NCI-H1694 (cell line): ENCODE data around the gene TANGO2.

Experiments
- DNase-seq: peaks from one replicate; lab custom pipeline; 2025; lab: John Stamatoyannopoulos, UW

TANGO2 gene

DNA sequence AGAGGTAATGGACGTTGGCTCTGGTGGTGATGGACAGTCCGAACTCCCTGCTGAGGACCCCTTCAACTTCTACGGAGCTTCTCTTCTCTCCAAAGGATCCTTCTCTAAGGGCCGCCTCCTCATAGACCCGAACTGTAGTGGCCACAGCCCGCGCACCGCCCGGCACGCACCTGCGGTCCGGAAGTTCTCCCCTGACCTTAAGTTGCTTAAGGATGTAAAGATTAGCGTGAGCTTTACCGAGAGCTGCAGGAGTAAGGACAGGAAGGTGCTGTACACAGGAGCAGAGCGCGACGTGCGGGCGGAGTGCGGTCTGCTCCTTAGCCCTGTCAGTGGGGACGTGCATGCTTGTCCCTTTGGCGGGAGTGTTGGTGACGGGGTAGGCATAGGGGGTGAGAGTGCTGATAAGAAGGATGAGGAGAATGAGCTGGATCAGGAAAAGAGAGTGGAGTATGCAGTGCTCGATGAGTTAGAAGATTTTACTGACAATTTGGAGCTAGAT lies 65.2 kb downstream of the TANGO2 start:
- DNase-seq: no peak

- no peak for DNase-seq
Observed at GRCh38 chr22:20086763-20087162, 65.9 kb downstream of the TANGO2 start.

- DNase-seq: no peak
Observed at GRCh38 chr22:20087319-20088262, 66.7 kb downstream of the TANGO2 start.

GRCh38 chr22:20088263-20088648 lies 67.3 kb downstream of the TANGO2 start:
- DNase-seq: no peak

DNA sequence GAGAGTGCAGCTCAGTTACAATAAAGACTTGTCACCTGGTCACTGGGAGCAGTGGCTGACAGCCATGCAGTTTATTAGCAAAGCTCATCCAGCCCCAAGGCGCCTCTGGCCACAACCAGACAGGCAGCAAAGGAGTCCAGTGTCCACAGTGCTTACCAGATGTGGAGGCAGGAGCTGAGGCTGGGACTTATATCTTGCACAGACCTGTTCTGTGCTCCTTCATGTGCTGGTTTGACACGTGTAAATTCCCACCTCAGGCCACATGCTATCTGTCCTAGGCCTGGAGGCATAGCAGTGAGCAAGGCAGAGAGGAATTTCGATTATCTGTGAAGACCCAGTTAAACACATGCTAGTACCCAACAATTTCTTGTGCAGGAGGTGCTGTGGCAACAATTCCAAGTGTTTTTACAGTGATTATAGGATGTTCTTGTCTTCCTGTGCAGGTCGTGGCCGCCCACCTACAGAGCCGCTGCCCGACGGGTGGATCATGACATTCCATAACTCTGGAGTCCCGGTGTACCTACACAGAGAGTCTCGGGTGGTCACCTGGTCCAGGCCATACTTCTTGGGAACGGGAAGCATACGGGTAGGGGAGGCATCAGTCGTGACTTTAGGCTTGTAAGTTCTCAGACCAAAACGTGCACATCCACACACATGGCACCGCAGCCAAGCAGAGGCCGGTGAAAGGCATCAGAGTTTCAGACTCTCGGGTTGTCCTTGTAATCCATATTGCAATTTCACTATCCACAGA lies 68.5 kb downstream of the TANGO2 start:
- DNase-seq: no peak

- DNase-seq: no peak
Observed at GRCh38 chr22:20089977-20090729, 69.2 kb downstream of the TANGO2 start.

DNA sequence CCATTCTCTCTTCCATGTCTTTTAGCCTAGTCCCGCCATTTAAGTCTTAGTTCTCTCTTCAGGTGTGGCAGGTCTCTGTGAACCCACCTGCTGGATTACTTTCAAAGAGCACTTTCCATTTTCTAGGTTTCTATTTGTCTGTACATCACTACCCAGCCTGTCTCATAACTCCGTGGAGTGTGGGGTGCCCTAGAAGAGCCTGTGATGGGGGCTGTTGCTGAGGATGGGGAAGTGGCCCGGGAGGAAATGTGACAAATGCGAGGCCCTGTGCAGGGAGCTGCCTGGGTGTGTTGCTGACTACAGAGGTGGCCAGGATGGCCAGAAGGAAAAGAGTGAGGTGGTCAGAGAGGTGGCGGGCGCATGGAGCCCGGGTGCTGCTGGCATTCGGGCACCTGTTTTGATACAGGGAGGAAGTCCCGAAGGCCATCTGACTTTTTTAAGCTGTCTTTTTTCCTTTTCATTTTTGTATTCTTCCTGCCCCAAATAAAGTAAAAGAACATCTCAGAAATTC lies 69.9 kb downstream of the TANGO2 start:
- no peak for DNase-seq

DNA sequence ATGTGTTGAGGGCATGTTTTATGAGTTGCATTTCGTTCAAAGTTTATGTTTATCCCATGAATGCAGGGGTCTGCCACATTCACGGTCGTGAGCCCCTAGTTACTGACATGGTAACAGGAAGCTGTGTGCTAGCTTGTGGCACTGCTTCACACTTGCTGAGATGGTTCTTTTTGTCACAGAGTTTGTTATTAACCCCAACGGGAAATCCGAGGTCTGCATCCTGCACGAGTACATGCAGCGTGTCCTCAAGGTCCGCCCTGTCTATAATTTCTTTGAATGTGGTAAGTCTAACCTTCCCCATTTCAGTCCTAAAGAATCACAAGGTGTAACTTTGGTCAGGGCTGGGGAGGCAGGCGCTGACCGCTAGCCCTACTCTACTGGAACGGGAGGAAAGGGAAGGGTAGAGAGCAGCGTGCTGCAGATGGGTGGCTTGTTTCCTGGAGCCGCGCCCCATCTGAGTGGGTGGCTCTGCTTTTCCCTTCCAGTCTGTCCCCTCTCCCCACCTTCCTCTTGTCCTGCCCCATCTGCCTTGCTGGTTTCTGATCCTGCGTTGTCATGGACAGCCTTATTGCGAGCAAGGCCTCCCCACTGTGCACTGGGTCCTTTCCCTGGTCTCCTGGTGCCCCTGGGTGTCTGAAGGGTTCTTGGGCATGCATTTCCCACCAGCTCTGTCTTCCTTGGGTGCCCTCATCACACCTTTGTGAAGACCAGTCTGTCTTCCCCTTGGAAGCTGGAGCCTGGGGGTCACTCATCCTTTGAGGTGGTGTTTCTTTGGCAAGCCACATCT lies 71.0 kb downstream of the TANGO2 start:
- DNase-seq: no peak

GRCh38 chr22:20092477-20092854 lies 71.6 kb downstream of the TANGO2 start:
- no peak for DNase-seq

DNA sequence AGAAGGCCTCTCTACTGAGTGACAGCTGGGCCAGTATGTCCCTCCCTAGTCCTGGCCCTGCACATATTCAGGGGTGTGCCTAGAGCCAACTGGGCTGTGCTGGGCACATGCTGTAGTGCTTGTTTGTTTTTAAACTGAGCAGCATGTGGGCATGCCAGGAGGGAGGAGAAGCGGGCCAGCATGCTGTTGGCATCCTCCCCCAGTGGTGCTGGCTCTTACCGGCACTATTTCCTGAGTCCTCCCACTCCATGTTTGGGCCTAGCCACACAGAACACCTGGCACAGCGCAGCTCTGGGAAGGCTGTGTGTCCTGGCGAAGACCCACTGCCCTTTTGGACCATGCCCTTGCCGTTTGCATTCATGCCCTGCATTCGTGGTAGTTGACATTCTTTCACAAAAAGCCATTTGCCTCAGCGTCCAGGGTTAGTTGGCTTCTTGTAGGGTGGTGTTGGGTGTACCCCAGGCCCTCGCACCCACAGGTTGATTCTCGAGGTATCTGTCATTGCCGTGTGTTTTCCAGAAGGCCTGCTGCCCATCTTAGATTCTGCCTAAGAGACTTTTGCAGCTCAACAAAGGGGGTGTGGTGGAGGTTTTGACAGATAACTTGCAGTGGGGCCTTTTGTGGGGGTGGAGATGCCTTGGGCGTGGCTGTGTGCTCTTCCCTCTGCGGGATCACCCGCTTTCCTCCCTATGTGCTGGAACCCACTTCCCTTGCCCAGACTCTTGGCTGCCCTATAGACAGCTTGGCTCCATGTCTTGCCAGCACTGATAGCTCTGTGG lies 72.7 kb downstream of the TANGO2 start:
- DNase-seq: no peak

GRCh38 chr22:20094197-20094807 lies 73.4 kb downstream of the TANGO2 start:
- DNase-seq: no peak

GRCh38 chr22:20095521-20095920 lies 74.6 kb downstream of the TANGO2 start:
- DNase-seq: no peak

GRCh38 chr22:20096574-20097420 lies 75.9 kb downstream of the TANGO2 start:
- DNase-seq: no peak

DNA sequence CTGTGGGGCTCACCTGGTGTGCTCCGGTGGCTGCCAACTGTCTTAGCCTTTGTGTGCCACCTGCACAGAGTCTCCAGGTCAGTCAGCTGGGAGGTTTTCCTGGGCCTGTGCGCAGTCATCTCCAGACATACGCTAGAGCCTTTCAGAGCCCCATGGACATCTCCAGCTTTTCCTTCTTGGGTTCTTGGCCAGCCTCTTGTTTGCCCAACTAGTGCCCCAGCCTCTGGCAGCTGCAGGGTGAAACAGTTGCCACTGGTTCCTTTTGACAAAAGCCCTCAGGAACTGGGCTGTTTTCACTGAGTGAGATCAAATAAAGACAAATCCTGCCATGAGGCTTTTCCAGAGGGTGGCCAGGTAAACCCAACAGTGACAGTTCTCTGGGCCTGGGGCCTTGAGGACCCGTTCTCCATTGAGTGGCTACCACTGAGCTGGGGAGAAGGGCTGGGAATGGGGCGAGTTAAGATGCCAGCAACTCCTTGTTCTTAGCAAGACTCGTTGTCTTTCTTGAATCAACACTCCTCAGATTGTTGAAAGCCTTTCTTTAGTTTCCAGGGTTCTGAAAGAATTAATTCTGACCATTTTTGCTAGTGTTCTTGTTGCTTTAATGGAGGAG lies 78.3 kb downstream of the TANGO2 start:
- DNase-seq: no peak

DNA sequence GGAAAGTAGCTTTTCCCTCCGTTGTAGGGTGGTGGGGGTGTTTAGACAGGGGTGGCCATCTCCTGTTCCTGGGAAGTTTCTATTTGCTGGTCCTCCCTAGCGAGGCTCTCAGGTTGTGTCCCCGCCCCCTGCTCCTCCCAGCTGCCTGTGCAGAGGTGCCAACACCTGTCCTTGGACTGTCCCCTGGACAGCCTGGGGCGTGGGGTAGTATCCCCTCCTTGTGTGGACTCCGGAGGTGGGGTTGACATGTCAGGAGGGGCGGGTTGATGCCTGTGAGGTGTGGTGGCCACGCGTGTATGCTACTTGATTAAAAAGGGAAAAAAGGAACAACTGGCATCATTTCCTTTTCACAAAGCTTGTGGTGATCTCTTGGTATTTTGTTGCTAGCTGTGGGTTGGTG lies 80.7 kb downstream of the TANGO2 start:
- no peak for DNase-seq

- DNase-seq: no peak
Observed at GRCh38 chr22:20102203-20102780, 81.4 kb downstream of the TANGO2 start.

DNA sequence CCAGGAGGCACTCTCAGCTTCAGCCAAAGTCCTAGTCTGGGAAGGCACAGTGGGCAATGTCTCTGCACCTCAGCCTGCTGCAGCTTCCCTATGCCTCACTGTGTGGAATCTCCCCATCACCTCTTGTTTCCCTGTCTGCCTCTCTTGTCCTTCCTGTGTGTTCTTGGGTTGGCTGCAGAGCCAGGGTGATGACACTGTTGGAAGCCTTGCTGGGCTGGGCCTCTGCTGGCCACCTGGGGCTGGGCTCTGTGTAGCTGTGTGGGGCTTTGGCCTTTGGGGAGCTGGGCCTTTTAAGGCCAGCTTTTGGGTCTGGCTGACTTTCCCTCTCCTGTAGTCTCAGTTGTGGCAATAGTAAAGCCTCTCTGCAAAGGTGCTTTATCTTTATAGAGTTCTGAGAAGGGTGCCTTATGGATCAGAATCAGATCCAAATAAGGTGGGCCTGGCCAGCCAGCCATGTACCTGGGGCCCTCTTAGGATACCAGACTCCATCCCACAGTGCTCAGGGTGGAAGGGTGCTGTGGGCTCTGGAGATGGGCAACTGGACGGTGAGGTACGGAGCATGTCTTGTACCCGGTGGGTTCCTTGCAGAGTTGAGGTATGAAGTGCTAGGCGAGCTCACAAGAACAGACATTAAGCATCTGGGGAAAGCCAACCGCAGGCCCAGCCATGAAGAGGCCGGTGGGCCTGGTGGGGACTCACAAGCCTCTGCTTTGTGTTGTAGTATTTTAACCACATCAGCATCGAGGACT lies 84.7 kb downstream of the TANGO2 start:
- DNase-seq: no peak
